B cell (primary cell): ENCODE measurements around the gene XYLT1.

Experiments used
- CTCF ChIP-seq: fragments of 200-600 bp; IDR thresholded peaks from one replicate; pipeline ENCODE4 v1.8.0; 2022; ENCODE audit warnings: antibody characterized with exemption, mild to moderate bottlenecking
- EZH2 ChIP-seq: IDR thresholded peaks from 2 replicates; pipeline ENCODE4 v1.6.1; 2012; ENCODE audit warnings: borderline replicate concordance, low read depth, mild to moderate bottlenecking, moderate library complexity, low read length; ENCODE audit not compliant: insufficient read depth, poor library complexity, severe bottlenecking

GRCh38 chr16:17252064-17252463 is 218.7 kb downstream of the XYLT1 start:
- TF ChIP-seq CTCF (no peak), EZH2 (no peak)
